GM12878 (cell line): ENCODE measurements around the gene CD86. TPM values are rescaled to one million over a fixed set of nuclear protein-coding genes. Genes with fewer than 3 reads are reported as not detected.

Experiments used
- ATF2 ChIP-seq: IDR thresholded peaks from 2 replicates; pipeline ENCODE4 v1.6.1; 2012; ENCODE audit warnings: low read length, inconsistent platforms
- BHLHE40 ChIP-seq, 2 experiments: fragments of 450-650 bp in 1 of 2; IDR thresholded peaks; 2 replicates each; pipeline ENCODE4 v1.6.1; 2011 to 2017; ENCODE audit warnings: low read depth in 2 of 2, borderline replicate concordance in 1 of 2, improper control_type of control experiment in 1 of 2, low read length in 1 of 2, mild to moderate bottlenecking in 1 of 2
- CBX3 ChIP-seq: fragments of 200-600 bp; sonication (generic); IDR thresholded peaks from 2 replicates; pipeline ENCODE4 v1.6.1; 2016; ENCODE audit warnings: low read depth, borderline replicate concordance
- CREB1 ChIP-seq: IDR thresholded peaks from 2 replicates; pipeline ENCODE4 v1.6.1; 2012; ENCODE audit warnings: low read depth, mild to moderate bottlenecking, inconsistent platforms
- CREM ChIP-seq: IDR thresholded peaks from 2 replicates; pipeline ENCODE4 v1.6.1; 2014; ENCODE audit warnings: antibody characterized with exemption, low read depth
- CTCF ChIP-seq, 3 experiments: IDR thresholded peaks in 2 of 3; conservative IDR thresholded peaks in 1 of 3; 2 replicates each; pipeline ENCODE4 v1.5.1; 2011; ENCODE audit warnings: low read depth in 3 of 3, low read length in 3 of 3, mild to moderate bottlenecking in 3 of 3, control low read depth in 2 of 3, moderate library complexity in 2 of 3, inconsistent platforms in 1 of 3, mixed read lengths in 1 of 3; ENCODE audit not compliant: control insufficient read depth in 2 of 3, insufficient read depth in 1 of 3; ENCODE audit errors: extremely low read depth in 1 of 3
- FOXM1 ChIP-seq: IDR thresholded peaks from 2 replicates; pipeline ENCODE4 v1.6.1; 2012; ENCODE audit warnings: low read depth, mild to moderate bottlenecking, inconsistent platforms, low read length, moderate library complexity
- GABPA ChIP-seq: IDR thresholded peaks from 2 replicates; pipeline ENCODE4 v1.6.1; 2014; ENCODE audit warnings: antibody characterized with exemption, low read depth, mild to moderate bottlenecking, inconsistent platforms
- IKZF1 ChIP-seq: fragments of 450-650 bp; conservative IDR thresholded peaks from 2 replicates; pipeline ENCODE4 v1.6.1; 2017; ENCODE audit warnings: antibody characterized with exemption, mild to moderate bottlenecking
- NR2C1 ChIP-seq: fragments of 450-650 bp; IDR thresholded peaks from 2 replicates; pipeline ENCODE4 v1.6.1; 2017; ENCODE audit warnings: antibody characterized with exemption, mild to moderate bottlenecking, moderate library complexity
- NRF1 ChIP-seq: conservative IDR thresholded peaks from 2 replicates; pipeline ENCODE4 v1.6.1; 2011; ENCODE audit warnings: mild to moderate bottlenecking, low read depth, low read length, improper control_type of control experiment
- PAX8 ChIP-seq: fragments of 450-650 bp; IDR thresholded peaks from 2 replicates; pipeline ENCODE4 v1.6.1; 2017; ENCODE audit warnings: mild to moderate bottlenecking, moderate library complexity
- SIN3A ChIP-seq: IDR thresholded peaks from 2 replicates; pipeline ENCODE4 v1.6.1; 2012; ENCODE audit warnings: low read depth, low read length, improper control_type of control experiment
- SMAD1 ChIP-seq: fragments of 450-650 bp; IDR thresholded peaks from 2 replicates; pipeline ENCODE4 v1.6.1; 2018; ENCODE audit warnings: mild to moderate bottlenecking, low read depth; ENCODE audit not compliant: partially characterized antibody
- TAF1 ChIP-seq: IDR thresholded peaks from 2 replicates; pipeline ENCODE4 v1.6.1; 2011; ENCODE audit warnings: mild to moderate bottlenecking, low read depth, low read length, borderline replicate concordance
- TCF12 ChIP-seq: IDR thresholded peaks from 2 replicates; pipeline ENCODE4 v1.6.1; 2011; ENCODE audit warnings: low read depth, mild to moderate bottlenecking, low read length
- polyA plus RNA-seq, 11 experiments: library from polyadenylated mRNA; depleted of rRNA in 4 of 11; unstranded in 6 of 11; stranded (reverse) in 5 of 11; fragments of >200 nt; fragmentation: Nextera tagmentation in 4 of 11; fragmentation: Illumina TruSeq in 1 of 11; extraction: Ambion mirVana in 4 of 11; extraction: Trizol in 1 of 11; gene quantifications; 1 replicate in 1 of 11; 2 replicates in 10 of 11; pipeline versions ENCODE4 v1.2.1 to v1.2.3, GENCODE V29; 2011 to 2016; ENCODE audit warnings: inconsistent platforms in 2 of 11, missing spikeins in 2 of 11, low read depth in 1 of 11
- total RNA-seq, 4 experiments: library from RNA; depleted of rRNA in 3 of 4; stranded (reverse); fragments of >200 nt in 3 of 4; fragmentation: Illumina TruSeq in 1 of 4; extraction: Trizol in 1 of 4; gene quantifications; 2 replicates each; pipeline versions ENCODE4 v1.2.1 to v1.2.3, GENCODE V29; 2013 to 2021
- TF ChIP-seq, protein P1 (sequence below): fragments of 450-650 bp; IDR thresholded peaks from 2 replicates; pipeline ENCODE4 v1.6.1; 2017; ENCODE audit warnings: borderline replicate concordance
- TF ChIP-seq, protein P2 (sequence below): fragments of 450-650 bp; formaldehyde crosslinking; IDR thresholded peaks from 2 replicates; pipeline ENCODE4 v1.5.0; 2022; ENCODE audit warnings: mild to moderate bottlenecking, missing genetic modification characterization
- TF ChIP-seq, protein P3 (sequence below): IDR thresholded peaks from 2 replicates; pipeline ENCODE4 v1.6.1; 2011; ENCODE audit warnings: borderline replicate concordance, low read depth, mild to moderate bottlenecking, moderate library complexity, low read length; ENCODE audit not compliant: insufficient read depth, poor library complexity, severe bottlenecking
- TF ChIP-seq, protein P4 (sequence below): fragments of 450-650 bp; IDR thresholded peaks from 2 replicates; pipeline ENCODE4 v1.6.1; 2016; ENCODE audit warnings: mild to moderate bottlenecking

The CD86 gene
- total and polyA plus RNA-seq, 10 of the 15 experiments (the other 5 are each of a cell fraction or from before 2014, with no cell fraction given): 40.9 to 100 (median 55.5) TPM

GRCh38 chr3:122019493-122019892 lies 35.7 kb upstream of the CD86 start (continued):
- TF ChIP-seq SMAD1: no peak
- TF ChIP-seq FOXM1: peak; percentile 40; the same call in 1 of the 2 replicates
- TF ChIP-seq NR2C1: no peak
- TF ChIP-seq, protein P1, sequence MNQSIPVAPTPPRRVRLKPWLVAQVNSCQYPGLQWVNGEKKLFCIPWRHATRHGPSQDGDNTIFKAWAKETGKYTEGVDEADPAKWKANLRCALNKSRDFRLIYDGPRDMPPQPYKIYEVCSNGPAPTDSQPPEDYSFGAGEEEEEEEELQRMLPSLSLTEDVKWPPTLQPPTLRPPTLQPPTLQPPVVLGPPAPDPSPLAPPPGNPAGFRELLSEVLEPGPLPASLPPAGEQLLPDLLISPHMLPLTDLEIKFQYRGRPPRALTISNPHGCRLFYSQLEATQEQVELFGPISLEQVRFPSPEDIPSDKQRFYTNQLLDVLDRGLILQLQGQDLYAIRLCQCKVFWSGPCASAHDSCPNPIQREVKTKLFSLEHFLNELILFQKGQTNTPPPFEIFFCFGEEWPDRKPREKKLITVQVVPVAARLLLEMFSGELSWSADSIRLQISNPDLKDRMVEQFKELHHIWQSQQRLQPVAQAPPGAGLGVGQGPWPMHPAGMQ: no peak; the same call in 1 of the 2 replicates
- TF ChIP-seq CREB1: peak; percentile 63; the same call in 1 of the 2 replicates
- no peak for TF ChIP-seq SIN3A
- peak; percentile 83 for TF ChIP-seq IKZF1
- no peak for TF ChIP-seq CTCF (IDR thresholded peaks at IDR 0.05 in 2 of 3, conservative IDR thresholded peaks at IDR 0.05 in 1 of 3; ENCODE audit: control insufficient read depth in 2 of 3, extremely low read depth in 1 of 3, insufficient read depth in 1 of 3, low read depth in 3 of 3, low read length in 3 of 3)
- TF ChIP-seq TAF1: no peak
- TF ChIP-seq PAX8: no peak
- TF ChIP-seq TCF12: no peak
- TF ChIP-seq, protein P2, sequence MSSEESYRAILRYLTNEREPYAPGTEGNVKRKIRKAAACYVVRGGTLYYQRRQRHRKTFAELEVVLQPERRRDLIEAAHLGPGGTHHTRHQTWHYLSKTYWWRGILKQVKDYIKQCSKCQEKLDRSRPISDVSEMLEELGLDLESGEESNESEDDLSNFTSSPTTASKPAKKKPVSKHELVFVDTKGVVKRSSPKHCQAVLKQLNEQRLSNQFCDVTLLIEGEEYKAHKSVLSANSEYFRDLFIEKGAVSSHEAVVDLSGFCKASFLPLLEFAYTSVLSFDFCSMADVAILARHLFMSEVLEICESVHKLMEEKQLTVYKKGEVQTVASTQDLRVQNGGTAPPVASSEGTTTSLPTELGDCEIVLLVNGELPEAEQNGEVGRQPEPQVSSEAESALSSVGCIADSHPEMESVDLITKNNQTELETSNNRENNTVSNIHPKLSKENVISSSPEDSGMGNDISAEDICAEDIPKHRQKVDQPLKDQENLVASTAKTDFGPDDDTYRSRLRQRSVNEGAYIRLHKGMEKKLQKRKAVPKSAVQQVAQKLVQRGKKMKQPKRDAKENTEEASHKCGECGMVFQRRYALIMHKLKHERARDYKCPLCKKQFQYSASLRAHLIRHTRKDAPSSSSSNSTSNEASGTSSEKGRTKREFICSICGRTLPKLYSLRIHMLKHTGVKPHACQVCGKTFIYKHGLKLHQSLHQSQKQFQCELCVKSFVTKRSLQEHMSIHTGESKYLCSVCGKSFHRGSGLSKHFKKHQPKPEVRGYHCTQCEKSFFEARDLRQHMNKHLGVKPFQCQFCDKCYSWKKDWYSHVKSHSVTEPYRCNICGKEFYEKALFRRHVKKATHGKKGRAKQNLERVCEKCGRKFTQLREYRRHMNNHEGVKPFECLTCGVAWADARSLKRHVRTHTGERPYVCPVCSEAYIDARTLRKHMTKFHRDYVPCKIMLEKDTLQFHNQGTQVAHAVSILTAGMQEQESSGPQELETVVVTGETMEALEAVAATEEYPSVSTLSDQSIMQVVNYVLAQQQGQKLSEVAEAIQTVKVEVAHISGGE (CRISPR knock-in tag): no peak
- TF ChIP-seq, protein P3, sequence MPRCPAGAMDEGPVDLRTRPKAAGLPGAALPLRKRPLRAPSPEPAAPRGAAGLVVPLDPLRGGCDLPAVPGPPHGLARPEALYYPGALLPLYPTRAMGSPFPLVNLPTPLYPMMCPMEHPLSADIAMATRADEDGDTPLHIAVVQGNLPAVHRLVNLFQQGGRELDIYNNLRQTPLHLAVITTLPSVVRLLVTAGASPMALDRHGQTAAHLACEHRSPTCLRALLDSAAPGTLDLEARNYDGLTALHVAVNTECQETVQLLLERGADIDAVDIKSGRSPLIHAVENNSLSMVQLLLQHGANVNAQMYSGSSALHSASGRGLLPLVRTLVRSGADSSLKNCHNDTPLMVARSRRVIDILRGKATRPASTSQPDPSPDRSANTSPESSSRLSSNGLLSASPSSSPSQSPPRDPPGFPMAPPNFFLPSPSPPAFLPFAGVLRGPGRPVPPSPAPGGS: peak; percentile 62
- no peak for TF ChIP-seq GABPA
- TF ChIP-seq, protein P4, sequence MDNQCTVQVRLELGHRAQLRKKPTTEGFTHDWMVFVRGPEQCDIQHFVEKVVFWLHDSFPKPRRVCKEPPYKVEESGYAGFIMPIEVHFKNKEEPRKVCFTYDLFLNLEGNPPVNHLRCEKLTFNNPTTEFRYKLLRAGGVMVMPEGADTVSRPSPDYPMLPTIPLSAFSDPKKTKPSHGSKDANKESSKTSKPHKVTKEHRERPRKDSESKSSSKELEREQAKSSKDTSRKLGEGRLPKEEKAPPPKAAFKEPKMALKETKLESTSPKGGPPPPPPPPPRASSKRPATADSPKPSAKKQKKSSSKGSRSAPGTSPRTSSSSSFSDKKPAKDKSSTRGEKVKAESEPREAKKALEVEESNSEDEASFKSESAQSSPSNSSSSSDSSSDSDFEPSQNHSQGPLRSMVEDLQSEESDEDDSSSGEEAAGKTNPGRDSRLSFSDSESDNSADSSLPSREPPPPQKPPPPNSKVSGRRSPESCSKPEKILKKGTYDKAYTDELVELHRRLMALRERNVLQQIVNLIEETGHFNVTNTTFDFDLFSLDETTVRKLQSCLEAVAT: peak; percentile 52
- peak; percentile 32; the same call in 1 of the 2 replicates for TF ChIP-seq CREM
- peak; percentile 80 to 82 for TF ChIP-seq BHLHE40 (IDR thresholded peaks at IDR 0.05; ENCODE audit: borderline replicate concordance in 1 of 2, low read depth in 2 of 2, low read length in 1 of 2)
- no peak for TF ChIP-seq ATF2
- no peak for TF ChIP-seq CBX3
- no peak for TF ChIP-seq NRF1
